PC-3 (cell line): ENCODE measurements around the gene SLC35D3.

ENCODE experiments used
- CTCF ChIP-seq: fragments of 300-600 bp; sonication (generic); conservative IDR thresholded peaks from 2 replicates; pipeline ENCODE4 v1.5.1; 2017; ENCODE audit warnings: antibody characterized with exemption, low read depth, mild to moderate bottlenecking, low read length
- EZH2 ChIP-seq: fragments of 300-600 bp; sonication (generic); IDR thresholded peaks from one replicate; pipeline ENCODE4 v1.6.1; 2017; ENCODE audit warnings: antibody characterized with exemption, mild to moderate bottlenecking, low read length; ENCODE audit not compliant: unreplicated experiment
- EZH2phosphoT487 ChIP-seq: fragments of 300-600 bp; sonication (generic); IDR thresholded peaks from 2 replicates; pipeline ENCODE4 v1.6.1; 2018; ENCODE audit warnings: mild to moderate bottlenecking, antibody characterized with exemption, low read length, borderline replicate concordance

GRCh38 chr6:136945711-136946121 is 23.6 kb downstream of the SLC35D3 start:
- TF ChIP-seq EZH2 = no peak
- TF ChIP-seq CTCF = no peak
- TF ChIP-seq EZH2phosphoT487 = no peak
